Loucy (cell line): ENCODE measurements around the gene CLCN5.

Experiments
- EZH2phosphoT487 ChIP-seq: fragments of 200-600 bp; IDR thresholded peaks from 2 replicates; pipeline ENCODE4 v1.6.1; 2018; ENCODE audit warnings: antibody characterized with exemption, mild to moderate bottlenecking, moderate library complexity, borderline replicate concordance
- TF ChIP-seq, protein P1 (sequence below): fragments of 200-600 bp; sonication (generic); conservative IDR thresholded peaks from 2 replicates; pipeline ENCODE4 v1.5.1; 2014; ENCODE audit warnings: mild to moderate bottlenecking, antibody characterized with exemption, low read length

DNA sequence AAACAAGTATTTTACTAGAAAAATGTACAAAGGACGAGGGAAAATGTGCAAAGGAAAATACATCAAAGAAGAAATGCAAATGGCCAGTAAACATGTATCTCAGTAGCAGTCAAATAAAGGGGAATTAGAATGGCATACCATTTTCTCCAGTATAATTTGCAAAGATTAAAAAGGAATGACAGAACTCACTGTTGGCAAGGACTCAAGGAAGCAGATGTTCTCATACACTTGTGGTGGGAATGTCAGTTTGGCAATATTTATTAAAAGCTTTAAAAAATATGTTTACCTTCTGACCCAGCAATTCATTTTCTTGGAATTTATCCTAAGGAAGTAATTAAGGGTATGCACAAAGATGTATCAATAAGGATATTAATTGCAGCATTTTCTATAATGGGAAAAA lies 7.6 kb downstream of the CLCN5 start:
- TF ChIP-seq, protein P1, sequence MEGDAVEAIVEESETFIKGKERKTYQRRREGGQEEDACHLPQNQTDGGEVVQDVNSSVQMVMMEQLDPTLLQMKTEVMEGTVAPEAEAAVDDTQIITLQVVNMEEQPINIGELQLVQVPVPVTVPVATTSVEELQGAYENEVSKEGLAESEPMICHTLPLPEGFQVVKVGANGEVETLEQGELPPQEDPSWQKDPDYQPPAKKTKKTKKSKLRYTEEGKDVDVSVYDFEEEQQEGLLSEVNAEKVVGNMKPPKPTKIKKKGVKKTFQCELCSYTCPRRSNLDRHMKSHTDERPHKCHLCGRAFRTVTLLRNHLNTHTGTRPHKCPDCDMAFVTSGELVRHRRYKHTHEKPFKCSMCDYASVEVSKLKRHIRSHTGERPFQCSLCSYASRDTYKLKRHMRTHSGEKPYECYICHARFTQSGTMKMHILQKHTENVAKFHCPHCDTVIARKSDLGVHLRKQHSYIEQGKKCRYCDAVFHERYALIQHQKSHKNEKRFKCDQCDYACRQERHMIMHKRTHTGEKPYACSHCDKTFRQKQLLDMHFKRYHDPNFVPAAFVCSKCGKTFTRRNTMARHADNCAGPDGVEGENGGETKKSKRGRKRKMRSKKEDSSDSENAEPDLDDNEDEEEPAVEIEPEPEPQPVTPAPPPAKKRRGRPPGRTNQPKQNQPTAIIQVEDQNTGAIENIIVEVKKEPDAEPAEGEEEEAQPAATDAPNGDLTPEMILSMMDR, result no peak
- no peak for TF ChIP-seq EZH2phosphoT487
